SK-N-SH (cell line): ENCODE data around the gene CLIC4.

Source experiments
- CTCF ChIP-seq: fragments of 200-600 bp; sonication (generic); IDR thresholded peaks from 2 replicates; pipeline ENCODE4 v1.6.1; 2017; ENCODE audit warnings: antibody characterized with exemption, mild to moderate bottlenecking, moderate library complexity
- EZH2phosphoT487 ChIP-seq: fragments of 200-600 bp; sonication (generic); IDR thresholded peaks from 2 replicates; pipeline ENCODE4 v1.6.1; 2017; ENCODE audit warnings: low read depth, mixed run types, mild to moderate bottlenecking, antibody characterized with exemption, moderate library complexity, borderline replicate concordance
- MAX ChIP-seq: IDR thresholded peaks from 2 replicates; pipeline ENCODE4 v1.4.0; 2012; ENCODE audit warnings: low read depth
- RCOR1 ChIP-seq: fragments of 150-350 bp; IDR thresholded peaks from 2 replicates; pipeline ENCODE4 v1.6.1; 2017; ENCODE audit warnings: antibody characterized with exemption, low read length
- RFX5 ChIP-seq: IDR thresholded peaks from 2 replicates; pipeline ENCODE4 v1.6.1; 2012; ENCODE audit warnings: mild to moderate bottlenecking, improper control_type of control experiment, low read length
- RXRA ChIP-seq: IDR thresholded peaks from 2 replicates; pipeline ENCODE4 v1.4.0; 2012; ENCODE audit warnings: low read depth, mild to moderate bottlenecking, borderline replicate concordance
- SIN3A ChIP-seq: IDR thresholded peaks from 2 replicates; pipeline ENCODE4 v1.6.1; 2012; ENCODE audit warnings: low read depth, mild to moderate bottlenecking, low read length, moderate library complexity, borderline replicate concordance
- TCF12 ChIP-seq: IDR thresholded peaks from 2 replicates; pipeline ENCODE4 v1.4.0; 2012
- TEAD4 ChIP-seq: IDR thresholded peaks from 2 replicates; pipeline ENCODE4 v1.4.0; 2012; ENCODE audit warnings: mild to moderate bottlenecking, borderline replicate concordance; ENCODE audit not compliant: insufficient read depth
- USF2 ChIP-seq: fragments of 150-350 bp; IDR thresholded peaks from 2 replicates; pipeline ENCODE4 v1.6.1; 2017; ENCODE audit warnings: antibody characterized with exemption, low read length, low read depth, borderline replicate concordance
- YY1 ChIP-seq: IDR thresholded peaks from 2 replicates; pipeline ENCODE4 v1.4.0; 2012; ENCODE audit warnings: low read depth, mild to moderate bottlenecking
- TF ChIP-seq, protein P1 (sequence below): IDR thresholded peaks from 2 replicates; pipeline ENCODE4 v1.4.0; 2012; ENCODE audit warnings: low read depth, borderline replicate concordance

DNA sequence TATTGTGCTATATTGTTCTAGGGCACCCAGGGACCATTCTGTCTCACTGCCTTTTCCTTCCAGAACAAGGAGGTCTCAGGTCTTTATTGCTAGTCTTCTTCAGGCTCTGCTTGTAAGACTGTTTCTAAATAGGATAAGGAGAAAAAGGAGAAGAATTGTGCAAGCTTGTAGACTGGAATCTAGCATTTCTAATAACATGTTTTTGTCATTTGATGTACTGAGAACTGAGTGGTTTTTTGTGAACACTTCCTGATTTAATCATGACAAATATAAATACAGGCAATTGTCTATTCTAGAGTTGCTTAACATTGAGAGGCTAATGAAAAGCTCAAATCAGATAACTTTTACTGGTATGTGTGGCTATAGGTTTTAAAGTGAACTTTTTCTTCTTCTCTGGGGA is 77.6 kb downstream of the CLIC4 start:
- no peak for TF ChIP-seq RCOR1
- TF ChIP-seq CTCF, result no peak
- no peak for TF ChIP-seq SIN3A
- TF ChIP-seq TEAD4, result no peak
- TF ChIP-seq, protein P1, sequence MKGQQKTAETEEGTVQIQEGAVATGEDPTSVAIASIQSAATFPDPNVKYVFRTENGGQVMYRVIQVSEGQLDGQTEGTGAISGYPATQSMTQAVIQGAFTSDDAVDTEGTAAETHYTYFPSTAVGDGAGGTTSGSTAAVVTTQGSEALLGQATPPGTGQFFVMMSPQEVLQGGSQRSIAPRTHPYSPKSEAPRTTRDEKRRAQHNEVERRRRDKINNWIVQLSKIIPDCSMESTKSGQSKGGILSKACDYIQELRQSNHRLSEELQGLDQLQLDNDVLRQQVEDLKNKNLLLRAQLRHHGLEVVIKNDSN, result no peak
- TF ChIP-seq RFX5, result no peak
- TF ChIP-seq MAX, result no peak
- TF ChIP-seq RXRA, result no peak
- no peak for TF ChIP-seq YY1
- TF ChIP-seq EZH2phosphoT487, result no peak
- no peak for TF ChIP-seq TCF12
- no peak for TF ChIP-seq USF2
